Measurements from ENCODE around the gene AP3S2. TPM values are rescaled to one million over a fixed set of nuclear protein-coding genes. Genes with fewer than 3 reads are reported as not detected.

AP3S2 gene
- total and polyA plus RNA-seq, 10 donors = 5.4 to 54.9 (median 33.8) TPM

GRCh38 chr15:89803941-89804800, 89.6 kb downstream of the AP3S2 start:
- TF ChIP-seq POLR2A (IDR thresholded peaks at IDR 0.05) = no peak
- peak in 2 of 3 donors; percentile 49 to 80 for TF ChIP-seq POLR2AphosphoS5 (IDR thresholded peaks at IDR 0.05)
- H3K36me3 ChIP-seq = peaks cover 0 to 83% (median under 1%) of the 10 kb centered on the region in 6 donors
- peak overlapping the region in 1 of 8 donors; percentile 28 for H3K27ac ChIP-seq
- WGBS, 5 donors = 80 to 96% (median 86%) methylated on average over 26 to 29 of the region's 29 CpGs
- intact Hi-C loops (cut with DNase I; ENCODE audit: low total_unique reads) = no loop called here
- H3K27me3 ChIP-seq (replicated peaks in 1 of 7) = peaks cover 0 to 32% (median 0%) of the 10 kb centered on the region in 7 donors
- no peak overlapping the region for H3K4me3 ChIP-seq
- no peaks in the 10 kb centered on the region for H3K9me3 ChIP-seq
- H3K4me1 ChIP-seq = peaks cover 0 to 17% (median 0%) of the 10 kb centered on the region in 6 donors
- peak; percentile 80 for DNase-seq

- Histone ChIP-seq H3K36me3 (peaks cover 0 to 93% (median 3%) of the 10 kb centered on the region in 6 donors), H3K4me1 (peaks cover 0 to 17% (median 0%) of the 10 kb centered on the region in 6 donors), H3K4me3 (no peak overlapping the region), H3K27me3 (replicated peaks in 1 of 7) (peaks cover 0 to 32% (median 0%) of the 10 kb centered on the region in 7 donors), H3K9me3 (no peaks in the 10 kb centered on the region), H3K27ac (no peak overlapping the region)
- 71 to 97% (median 87%) methylated on average over 9 to 24 of the region's 24 CpGs for WGBS, 5 donors
- TF ChIP-seq CTCF (IDR thresholded peaks at IDR 0.05 in 8 of 11, conservative IDR thresholded peaks at IDR 0.05 in 3 of 11) (no peak), POLR2AphosphoS5 (IDR thresholded peaks at IDR 0.05) (no peak), POLR2A (IDR thresholded peaks at IDR 0.05) (no peak)
- intact Hi-C loops (cut with DNase I; ENCODE audit: low total_unique reads) = no loop called here
- DNase-seq = peak; percentile 62
Measured at GRCh38 chr15:89802986-89803824, 90.6 kb downstream of the AP3S2 start.

GRCh38 chr15:89802231-89802928, 91.4 kb downstream of the AP3S2 start:
- DNase-seq = peak; percentile 54
- Histone ChIP-seq H3K36me3 (peaks cover 0 to 100% (median 3%) of the 10 kb centered on the region in 6 donors), H3K27me3 (replicated peaks in 1 of 7) (peaks cover 0 to 32% (median 0%) of the 10 kb centered on the region in 7 donors), H3K4me3 (no peak overlapping the region), H3K9me3 (no peaks in the 10 kb centered on the region), H3K4me1 (peaks cover 0 to 17% (median 0%) of the 10 kb centered on the region in 6 donors), H3K27ac (no peak overlapping the region)
- TF ChIP-seq CTCF (IDR thresholded peaks at IDR 0.05 in 8 of 11, conservative IDR thresholded peaks at IDR 0.05 in 3 of 11) = no peak
- TF ChIP-seq POLR2A (IDR thresholded peaks at IDR 0.05) = no peak
- no peak for TF ChIP-seq POLR2AphosphoS5 (IDR thresholded peaks at IDR 0.05)
- intact Hi-C loops (cut with DNase I; ENCODE audit: low total_unique reads) = no loop called here
- WGBS, 5 donors = 43 to 70% (median 59%) methylated on average over 15 to 16 of the region's 16 CpGs

Data from spleen (tissue), 11 donors.